Measurements from ENCODE around the gene ZDHHC5.

- no peak for TF ChIP-seq POLR2AphosphoS5 (IDR thresholded peaks at IDR 0.05)
- TF ChIP-seq CTCF (IDR thresholded peaks at IDR 0.05): no peak
Measured at GRCh38 chr11:57729479-57729878, 61.6 kb downstream of the ZDHHC5 start.

Measured in esophagus muscularis mucosa (tissue), 3 donors.